Measurements from ENCODE around the gene PACS1.

- TF ChIP-seq POLR2A (IDR thresholded peaks at IDR 0.05) (no peak), CTCF (IDR thresholded peaks at IDR 0.05) (no peak)
These were observed 106.6 kb downstream of the PACS1 start for GRCh38 chr11:66176650-66177049.

Measured in right lobe of liver (tissue), 4 donors.